ENCODE results near the gene FXYD6.
A peak's percentile ranks its signal among the peaks of the same experiment; 100 is the strongest.
"Not testable (repeated sequence)": the region's sequence is repeated elsewhere in the genome, so short reads cannot be mapped to it uniquely, and the experiment has no call there.

Gene FXYD6

DNA sequence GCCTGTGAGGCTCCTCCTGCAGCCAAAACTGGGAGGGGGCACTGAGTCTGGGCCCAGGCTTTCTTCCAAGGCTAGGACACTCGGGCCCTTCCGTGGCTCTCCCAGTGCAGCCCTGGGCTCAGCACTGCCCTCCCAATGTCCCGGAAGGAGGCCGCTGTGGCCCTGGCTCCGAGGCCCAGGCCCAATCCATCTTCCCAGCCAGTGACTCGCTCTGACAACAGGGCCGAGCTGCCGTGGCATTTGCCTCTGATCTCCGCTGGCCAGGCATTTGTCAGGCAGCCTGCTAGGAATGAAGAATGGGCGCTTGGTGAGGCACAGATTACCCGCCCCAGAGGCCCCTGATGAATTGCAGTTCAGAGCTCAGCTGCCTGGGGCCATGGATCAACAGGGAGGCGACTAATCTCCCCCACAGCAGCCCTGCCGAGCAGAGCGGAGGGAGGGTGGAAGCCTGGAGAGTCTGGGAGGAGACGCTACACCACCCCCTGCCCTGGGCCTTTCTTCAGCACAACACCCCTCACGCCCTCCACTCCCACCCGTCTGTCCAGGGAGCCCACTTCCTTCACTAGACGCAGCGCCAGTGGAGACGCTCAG is 60.2 kb downstream of the FXYD6 start:
- no peak for DNase-seq (ENCODE audit: low read depth)

DNA sequence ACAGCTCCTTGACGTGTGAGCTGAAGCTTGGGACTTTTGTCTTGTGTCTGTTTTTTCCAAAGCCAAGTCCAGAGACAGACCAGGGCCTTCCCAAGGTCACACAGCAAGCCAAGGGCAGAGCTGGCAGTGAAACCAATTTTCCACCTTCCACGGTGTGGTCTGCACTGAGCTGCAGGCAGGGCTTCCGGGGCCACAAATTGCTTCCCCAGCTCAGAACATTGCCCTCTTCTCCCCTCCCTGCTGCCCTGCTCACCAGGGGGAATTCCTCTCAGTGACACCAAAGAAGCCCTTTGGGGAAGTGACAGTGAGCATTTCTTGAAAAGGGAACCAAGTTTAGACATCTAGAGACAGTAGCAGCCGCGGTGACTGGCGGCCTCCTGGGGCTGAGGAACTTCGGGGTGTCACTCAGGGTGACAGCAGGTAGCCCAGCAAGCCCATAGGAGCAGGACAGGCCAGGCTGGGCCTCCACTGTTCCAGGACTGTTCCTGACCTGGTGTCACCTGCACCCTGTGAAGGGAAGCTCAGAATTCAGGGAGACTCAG is 61.1 kb downstream of the FXYD6 start:
- no peak for DNase-seq (ENCODE audit: low read depth)

DNA sequence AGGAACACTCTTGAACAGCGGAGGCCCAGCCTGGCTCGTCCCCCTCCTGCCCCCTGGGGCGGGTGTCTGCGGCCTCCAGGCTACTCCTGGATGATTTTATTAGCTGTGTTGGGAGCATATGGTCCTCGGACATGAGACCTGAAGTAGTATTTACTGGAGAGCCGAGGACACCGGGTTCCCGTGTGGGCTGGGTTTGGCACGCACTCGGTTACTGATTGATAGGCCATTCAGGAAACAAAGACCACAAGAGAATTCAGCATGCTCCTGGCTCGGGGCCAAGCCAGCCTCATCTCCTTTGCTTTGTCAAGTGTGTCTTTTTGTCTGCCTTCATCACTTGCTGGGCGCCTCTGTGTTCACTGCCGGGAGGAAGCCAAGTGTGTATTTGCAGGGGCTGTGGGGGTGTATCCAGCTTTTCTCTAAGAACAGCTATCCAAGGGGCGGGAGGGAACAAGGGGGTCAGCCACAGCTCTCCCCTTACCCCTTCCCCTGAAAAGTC is 61.6 kb downstream of the FXYD6 start:
- no peak for DNase-seq (ENCODE audit: low read depth)

DNA sequence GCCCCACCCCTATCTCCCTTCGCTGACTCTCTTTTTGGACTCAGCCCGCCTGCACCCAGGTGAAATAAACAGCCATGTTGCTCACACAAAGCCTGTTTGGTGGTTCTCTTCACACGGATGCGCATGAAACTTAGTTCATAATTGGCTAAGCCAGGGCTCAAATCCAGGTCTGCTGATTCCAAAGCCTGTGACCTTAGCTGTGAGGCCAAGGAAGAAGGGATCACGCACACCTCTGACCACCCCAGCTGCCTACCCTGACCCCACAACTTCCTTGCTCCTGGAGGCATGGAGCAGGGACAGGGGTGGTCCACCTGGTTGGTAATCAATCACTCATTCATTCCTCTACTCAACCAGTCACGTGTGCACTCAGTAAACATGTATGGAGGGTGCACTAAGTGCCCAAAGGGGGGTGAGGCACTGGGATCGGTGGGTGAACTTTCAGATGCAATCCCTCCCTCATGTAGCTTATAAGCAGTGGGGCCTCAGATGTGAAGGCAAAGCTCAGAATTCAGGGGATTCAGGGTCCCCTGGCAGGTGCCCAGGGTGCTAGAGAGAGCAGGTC is 62.2 kb downstream of the FXYD6 start:
- no peak for DNase-seq (ENCODE audit: low read depth)

DNA sequence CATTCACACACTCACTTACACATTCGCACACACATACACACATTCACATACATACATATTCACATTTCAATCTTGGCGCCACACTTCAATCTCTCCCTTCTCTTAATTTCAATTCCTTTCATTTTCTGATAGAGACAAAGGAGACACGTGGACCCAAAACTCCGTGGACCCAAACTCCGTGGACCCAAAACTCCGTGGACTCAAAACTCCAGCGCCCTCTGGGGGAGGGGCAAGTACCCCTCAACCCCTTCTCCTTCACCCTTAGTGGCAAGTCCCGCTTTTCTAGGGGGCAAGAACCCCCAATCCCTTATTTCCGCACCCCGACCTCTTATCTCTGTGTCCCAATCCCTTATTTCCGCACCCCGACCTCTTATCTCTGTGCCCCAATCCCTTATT is 66.4 kb downstream of the FXYD6 start:
- not testable (repeated sequence) for DNase-seq (ENCODE audit: low read depth)

DNA sequence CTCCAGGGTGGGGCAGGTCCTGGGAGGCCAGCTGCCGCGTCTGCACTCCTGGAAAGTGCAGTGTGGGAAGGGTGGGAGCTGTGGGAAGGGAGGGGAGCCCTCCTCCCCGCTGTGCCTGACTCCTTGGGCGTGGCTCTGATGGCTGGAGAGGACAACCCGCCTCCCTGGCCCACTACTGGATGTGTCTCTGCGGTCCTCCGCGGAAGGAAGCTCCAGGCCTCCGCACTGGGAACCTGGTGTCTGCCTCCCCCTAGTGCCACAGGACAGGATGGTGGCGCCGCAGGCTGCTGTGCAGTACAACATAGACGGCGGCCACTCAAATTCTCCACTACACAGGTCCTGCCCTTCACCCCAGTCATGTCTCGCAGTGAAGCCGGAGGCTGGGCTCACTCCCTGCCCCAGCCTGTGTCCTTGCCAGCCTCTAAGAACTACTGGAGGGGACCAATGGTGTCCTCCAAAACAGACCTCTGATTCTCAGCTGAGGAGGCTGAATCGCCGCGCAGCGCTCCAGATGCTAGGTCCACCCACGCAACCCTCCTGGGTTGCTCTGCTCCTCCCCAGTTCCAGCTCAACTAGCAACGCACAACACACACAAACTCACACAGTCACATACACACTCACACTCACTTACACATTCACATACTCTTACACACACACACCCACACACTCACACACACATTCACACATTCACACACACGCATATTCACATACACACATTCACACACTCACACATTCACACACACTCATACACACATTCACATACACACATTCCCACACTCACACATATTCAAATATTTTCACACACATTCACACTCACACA is 67.0 kb downstream of the FXYD6 start:
- peak; percentile 8 for DNase-seq (ENCODE audit: low read depth)

DNA sequence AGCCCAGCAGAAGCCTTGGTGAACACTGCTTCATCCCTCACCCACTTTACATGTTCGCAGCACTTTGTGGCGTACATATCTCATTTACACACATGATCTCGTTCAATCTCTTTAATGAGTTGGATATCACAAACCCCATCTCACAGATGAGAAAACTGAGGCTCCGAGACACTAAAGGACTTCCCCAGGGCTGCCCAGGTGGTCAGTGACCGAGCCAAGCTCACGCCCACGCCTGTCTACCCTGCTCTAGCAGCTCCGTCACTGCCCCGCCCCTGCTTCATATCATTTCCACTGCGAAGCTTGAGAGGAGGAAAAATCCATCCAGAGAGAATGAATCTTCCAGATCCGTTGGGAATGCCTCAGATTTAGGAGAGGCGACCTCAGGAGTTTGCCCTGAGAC is 67.7 kb downstream of the FXYD6 start:
- DNase-seq (ENCODE audit: low read depth), result no peak

DNA sequence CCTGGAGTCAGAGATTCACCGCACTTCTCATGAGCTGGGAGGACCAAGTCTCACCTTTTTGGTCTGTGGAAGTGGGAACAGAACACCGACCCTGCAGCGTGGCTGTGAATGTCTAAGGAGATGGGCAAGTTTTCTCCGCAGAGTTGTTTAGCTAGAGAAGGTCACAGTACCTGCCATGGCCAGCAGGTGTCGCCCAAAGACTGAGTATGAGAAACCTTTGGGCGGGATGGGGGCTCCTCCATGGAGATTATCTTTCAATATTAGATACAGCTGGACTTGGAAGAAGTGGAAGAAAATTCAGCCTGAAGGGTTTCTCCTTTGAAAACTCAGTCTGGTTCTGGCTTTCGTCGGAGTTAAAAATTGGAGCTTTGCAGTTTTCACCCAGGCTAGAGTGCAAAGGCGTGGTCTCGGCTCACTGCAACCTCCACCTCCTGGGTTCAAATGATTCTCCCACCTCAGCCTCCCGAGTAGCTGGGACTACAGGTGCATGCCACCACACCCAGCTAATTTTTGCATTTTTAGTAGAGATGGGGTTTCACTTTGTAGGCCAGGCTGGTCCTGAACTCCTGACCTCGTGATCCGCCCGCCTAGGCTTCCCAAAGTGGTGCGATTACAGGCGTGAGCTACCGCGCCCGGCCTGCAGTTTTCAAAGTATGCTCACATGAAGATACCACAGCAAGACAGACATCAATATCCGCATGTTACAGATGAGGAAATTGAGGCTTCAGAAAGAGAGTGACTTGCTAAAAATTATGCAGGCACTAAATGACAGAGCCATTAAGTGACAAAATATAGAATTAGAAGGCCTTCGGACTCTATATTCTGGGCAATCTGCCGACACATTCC is 68.8 kb downstream of the FXYD6 start:
- DNase-seq (ENCODE audit: low read depth), result peak; percentile 8

DNA sequence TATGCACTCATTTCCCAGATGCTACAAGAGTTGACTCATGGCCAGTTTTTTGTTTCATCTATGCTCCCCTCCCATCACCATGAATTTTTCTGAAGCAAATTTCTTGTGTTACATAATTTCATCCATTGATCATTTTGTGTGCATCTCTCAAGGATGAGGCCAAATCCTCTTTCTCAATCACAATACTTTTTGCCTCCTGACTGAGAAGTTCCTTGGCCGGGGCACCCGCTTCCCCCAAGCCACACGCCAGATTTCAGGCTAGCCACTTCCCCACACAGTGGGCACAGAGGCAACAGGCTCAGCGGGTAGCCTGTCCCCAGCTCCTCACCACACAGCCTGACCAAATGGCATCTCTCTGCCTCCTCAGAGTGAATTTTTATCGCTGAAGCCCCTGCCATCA is 69.6 kb downstream of the FXYD6 start:
- no peak for DNase-seq (ENCODE audit: low read depth)

DNA sequence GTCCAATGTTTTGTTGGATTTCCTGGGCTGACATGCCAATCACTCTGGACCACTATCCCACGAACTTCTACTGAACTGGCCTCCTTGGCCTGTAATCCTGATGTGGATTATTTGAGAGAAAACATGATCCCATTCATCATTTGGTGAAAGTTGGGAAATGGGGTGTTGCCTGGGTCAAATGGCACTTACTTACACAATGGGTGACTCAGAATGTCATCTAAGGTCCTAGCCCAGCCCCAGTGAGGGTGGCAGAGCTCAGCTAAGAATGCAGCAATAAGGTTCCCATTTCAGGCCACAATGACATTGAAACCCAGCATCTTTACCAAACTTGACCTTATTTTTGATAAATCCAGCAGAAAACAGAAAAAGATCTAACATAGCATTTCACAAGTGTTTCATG is 71.4 kb downstream of the FXYD6 start:
- no peak for DNase-seq (ENCODE audit: low read depth)

DNA sequence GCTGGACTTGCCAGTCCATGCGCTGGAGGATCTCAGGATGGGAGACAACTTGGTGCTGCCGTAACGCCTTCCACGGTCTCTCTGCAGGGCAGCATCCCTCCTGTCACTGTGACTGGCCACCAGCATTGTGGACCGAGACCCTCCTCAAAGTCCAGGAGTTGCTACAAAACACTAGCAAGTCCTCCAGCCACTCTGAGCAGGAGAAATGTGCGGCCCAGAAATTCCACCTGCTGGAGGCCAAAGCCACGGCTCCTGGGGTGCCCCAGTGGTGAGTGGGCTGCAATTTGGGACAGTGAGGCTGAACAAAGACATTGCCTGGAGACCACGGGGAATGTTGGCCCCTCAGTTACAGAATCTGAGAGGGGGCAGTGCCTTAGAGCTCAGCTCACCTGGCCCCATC is 72.6 kb downstream of the FXYD6 start:
- no peak for DNase-seq (ENCODE audit: low read depth)

DNA sequence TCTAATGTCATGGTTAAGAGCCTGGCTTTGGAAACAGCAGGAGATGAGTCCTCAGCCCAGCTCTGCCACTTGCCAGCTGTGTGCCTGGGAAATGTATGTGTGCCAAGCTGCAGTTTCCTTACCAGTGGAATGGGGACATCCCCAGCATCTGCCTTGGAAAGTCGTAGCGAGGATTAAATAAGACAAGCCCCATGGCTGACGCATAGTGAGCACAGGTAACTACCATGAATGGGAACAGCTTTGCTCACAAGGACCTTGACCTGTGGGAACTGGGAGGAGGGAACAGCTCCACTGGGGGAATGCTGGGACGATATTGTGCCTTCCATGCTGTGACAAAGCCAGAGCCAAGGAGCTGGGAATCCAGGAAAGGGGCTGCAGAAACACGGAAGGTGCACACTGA is 76.8 kb downstream of the FXYD6 start:
- no peak for DNase-seq (ENCODE audit: low read depth)

DNA sequence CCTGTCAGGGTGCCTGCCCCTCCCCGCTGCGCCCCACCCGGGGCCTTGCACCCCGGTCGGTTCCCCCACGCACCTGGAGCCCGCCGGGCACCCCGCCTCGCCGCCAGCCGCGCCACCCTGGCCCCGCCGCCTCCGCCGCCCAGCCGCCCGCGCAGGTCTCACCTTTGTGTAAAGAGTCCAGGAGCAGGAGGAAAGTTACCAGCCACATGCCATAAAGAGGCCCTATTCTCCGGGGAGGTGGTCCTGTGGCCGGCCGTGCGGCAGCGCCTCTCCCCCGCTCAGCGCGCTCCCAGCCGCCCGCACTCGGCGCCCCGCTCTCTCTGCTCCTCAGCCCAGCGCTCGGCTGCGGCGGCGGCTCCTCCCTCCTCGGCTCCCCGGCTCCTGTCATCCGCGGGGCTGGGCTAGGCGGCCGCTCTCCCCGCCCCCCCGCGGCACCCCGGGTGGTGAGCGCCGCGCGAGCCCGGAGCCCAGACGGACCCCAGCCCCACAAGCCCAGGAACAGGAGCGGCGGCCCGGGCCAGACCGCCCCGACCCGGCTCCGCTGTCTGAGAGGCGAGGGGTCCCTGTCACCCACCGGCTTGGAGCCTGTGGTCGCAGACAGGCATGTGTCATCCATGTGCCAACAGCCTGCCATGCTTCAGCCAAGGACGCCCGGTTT is 79.5 kb downstream of the FXYD6 start, which contains the start of gene DSCAML1:
DSCAML1 (minus strand) TSS at position 345 of the 658 bp plus-strand sequence; CDS start at position 208, 137 bp downstream.
- DNase-seq (ENCODE audit: low read depth), result no peak

DNA sequence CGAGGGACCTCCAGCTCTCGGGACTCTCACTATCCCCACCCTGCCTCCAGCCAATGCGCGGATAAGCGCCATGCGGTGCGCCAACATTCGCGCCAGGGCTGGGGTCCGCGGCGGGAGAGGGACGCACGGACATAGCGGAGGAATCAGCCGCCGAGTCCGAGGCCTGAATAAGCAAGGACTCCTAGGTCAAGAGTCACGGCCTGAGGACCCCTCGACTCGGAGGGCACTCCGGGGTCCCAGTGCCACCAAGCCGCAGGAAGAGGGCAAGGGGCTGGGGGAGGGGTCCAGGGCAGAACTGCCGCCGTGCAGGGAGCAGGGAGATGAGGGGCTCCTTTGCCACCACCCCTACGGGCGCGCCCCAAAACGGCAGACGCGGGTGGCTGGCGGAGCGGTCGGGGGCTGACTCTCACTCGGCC is 80.0 kb downstream of the FXYD6 start:
- no peak for DNase-seq (ENCODE audit: low read depth)

DNA sequence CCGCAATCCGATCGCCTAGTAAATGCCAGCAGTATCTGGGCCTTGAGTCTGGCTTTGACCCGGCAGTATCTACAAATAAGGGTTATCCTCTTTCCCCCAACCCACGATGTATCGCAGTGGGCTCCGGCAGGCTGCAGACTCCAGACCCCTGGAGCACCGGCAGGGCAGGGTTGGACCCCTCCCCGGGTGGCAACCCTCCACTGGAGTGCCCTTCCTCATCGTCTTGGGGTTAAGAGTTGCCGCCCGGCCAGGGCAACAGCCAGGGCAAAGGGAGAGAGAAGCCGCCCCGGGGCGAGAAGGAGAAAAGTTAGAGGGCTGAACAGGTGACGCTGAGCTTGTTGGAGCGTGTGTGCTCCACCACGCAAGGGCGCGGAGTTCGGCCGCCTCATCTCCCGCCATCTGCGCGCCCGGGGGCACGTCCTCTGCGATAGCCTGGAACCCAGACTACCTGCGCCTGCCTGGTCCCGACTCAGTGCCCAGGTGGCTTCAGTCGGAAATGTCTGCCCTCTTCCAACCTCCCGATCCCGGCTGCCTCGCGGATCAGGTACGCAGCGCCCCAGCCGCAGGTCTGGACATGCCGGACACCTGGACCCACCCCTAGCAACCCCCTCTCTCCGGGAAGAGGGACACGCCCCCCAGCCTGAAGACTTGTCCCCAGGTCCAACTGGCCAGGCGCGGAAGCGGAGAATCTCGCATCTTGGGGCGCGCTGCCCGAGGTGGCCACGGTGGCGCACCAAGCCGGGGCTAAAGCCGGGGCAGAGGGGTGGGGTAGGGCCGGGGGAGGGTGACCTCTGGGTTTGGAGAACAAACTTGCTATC is 80.6 kb downstream of the FXYD6 start:
- DNase-seq (ENCODE audit: low read depth), result no peak

DNA sequence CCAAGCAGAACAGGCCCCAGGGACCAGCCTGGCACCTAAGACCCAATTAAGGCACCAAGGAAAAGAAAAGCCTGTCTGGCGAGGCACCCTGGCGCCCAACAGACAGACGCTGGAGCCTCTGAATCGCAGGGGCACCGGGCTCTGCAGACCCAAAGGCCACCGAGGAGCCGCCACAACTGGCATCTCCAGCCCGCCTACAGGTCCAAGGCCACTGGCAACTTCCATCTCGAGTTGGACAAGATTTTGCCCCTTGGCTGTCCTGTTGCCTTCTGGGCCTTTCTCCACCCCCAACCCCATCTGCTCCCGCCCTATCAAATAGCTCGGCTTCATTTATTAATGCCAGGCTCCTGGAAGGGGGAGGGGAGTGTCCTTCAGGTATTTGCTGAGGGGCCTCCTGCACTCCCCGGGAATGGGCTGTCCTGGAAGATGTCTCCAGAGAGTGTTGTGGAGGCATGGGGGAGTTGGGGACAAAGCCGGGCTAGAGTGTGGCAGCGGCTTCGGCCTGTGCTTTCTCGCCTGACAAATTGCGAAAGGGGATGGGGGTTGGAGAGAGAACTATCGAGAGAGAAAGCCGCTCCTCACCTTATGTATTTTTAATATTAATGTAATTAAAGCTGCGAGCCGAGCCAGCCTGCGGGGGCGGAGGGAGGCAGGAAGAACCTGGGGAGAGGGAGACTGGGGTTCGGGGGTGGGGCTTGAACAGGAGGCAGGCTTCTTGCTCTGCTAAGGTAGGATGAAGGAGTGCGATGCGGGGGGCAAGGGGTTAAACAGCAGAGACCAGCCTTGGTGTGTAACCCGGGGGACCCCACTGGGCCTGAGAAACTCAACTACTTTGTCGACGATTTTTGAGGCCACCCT is 81.5 kb downstream of the FXYD6 start:
- DNase-seq (ENCODE audit: low read depth), result no peak

DNA sequence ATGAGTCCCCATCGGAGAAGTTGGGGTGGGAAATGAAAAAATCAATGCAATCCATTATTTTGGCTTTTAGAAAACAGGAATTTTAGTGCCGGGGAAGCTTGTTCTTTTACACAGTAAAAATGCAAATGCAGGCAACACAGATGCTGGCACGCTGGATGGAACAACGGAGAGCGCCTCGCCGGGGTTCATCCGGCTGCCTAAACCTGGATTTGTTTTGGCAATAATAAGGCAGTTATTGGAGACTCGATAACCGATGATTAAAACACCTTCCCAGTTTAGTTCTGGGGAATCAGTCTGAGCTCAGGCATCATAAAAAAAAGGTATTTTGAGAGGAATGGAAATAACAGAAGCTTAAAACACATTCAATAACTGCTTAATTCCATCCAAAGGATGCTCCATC is 82.3 kb downstream of the FXYD6 start:
- DNase-seq (ENCODE audit: low read depth), result no peak

DNA sequence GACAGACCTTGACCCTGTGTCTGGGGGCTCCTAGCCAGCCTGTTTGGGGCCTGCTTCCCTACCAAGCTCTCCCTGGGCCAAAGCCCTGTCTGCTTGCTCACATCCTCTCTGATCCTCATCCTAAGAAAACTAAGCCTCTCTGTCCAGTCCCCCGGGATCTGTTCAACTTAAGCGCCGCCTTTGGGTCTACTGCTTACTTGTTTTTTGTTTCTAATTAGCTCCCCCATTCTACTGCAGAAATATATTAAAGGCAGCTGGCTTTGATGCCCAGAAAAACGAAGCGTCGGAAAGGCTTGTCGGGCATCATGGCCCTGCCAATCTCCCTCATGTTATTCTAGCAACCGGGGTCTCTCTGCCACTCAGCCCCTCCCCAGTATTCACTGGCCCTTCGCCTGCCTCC is 82.9 kb downstream of the FXYD6 start:
- no peak for DNase-seq (ENCODE audit: low read depth)

DNA sequence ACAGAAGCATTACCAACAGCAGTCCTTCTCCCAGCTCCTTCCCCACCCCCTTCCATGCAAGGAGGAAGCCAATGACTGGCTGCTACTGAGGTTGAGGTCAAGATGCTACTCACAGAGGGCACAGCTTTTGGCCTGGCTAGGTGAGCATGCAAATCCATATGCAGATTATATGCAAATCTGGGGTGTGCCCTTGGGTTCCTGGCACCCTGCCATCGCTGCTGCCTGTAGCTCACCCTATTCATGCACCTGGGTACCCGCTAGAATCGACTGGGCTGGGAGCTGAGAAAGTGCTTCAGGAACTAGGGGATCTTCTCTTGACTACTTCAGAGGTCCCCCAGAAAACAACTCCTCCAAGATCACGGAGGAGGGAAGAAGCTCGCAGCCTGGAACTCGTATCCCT is 83.5 kb downstream of the FXYD6 start:
- no peak for DNase-seq (ENCODE audit: low read depth)

DNA sequence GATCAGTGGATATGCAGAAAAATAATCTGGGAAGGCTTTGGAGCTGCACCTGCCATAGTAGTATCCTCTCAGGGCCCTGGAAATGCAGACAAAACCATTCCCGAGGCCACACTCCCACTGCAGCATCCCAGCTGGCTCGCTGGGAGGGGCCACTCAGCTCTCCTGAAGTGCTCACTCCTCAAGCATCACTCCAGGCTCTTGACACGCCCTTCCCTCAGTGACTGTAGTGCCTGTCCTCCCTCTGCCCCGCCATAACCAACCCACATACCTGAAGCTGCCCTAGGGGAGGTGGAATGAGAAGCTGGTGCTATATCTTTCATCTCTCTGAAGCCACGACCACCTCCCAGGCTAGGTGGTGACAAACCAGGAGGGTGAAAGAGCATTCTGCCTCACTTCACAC is 84.2 kb downstream of the FXYD6 start:
- no peak for DNase-seq (ENCODE audit: low read depth)
